Activated T-cell treated with anti-CD3 and anti-CD28 coated beads, Interleukin-2, amount 50 U/mL, for 48 hours (primary cell): ENCODE results near the gene SFXN1.
A peak's percentile ranks its signal among the peaks of the same experiment; 100 is the strongest.
"Not testable (repeated sequence)": the region's sequence is repeated elsewhere in the genome, so short reads cannot be mapped to it uniquely, and the experiment has no call there.

Experiments
- DNase-seq, 2 experiments: peaks; one replicate each; pipeline ENCODE4 v3.0.0-alpha.2; 2020

The SFXN1 gene, protein sequence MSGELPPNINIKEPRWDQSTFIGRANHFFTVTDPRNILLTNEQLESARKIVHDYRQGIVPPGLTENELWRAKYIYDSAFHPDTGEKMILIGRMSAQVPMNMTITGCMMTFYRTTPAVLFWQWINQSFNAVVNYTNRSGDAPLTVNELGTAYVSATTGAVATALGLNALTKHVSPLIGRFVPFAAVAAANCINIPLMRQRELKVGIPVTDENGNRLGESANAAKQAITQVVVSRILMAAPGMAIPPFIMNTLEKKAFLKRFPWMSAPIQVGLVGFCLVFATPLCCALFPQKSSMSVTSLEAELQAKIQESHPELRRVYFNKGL

DNA sequence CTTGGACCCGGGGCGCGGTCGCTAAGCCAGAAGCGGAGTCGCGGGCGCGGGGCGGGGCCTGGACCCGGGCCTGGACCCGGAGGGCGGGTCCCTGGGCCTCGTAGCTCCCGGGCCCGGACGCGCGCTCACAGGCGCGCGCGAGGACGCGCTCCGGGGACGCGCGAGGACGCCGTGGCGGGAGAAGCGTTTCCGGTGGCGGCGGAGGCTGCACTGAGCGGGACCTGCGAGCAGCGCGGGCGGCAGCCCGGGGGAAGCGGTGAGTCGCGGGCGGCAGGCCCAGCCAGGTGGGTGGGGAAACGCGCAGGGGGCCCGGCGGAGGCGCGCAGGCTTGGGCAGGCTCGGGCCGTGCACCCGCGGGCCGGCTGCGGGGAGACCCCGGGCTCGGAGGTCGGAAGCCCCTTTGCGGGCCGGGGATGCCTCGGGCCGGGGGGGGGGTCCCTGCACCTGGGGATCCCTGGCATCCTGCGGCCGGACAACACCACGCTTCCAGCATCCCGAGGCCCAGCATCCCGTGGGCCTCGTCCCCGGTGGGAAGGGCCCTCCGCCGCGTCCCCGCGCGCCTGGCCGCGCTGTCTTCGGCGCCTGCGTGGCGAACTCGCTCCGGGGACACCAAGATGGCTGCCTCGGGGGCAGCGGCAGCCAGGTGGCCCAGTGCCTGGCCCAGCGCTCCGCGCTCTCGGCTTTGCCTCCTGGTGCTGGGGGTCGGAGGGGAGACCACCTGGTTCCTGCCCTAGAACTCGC lies at the start of gene SFXN1:
Gene SFXN1, plus strand, starts transcription at position 177 of the 741 bp plus-strand sequence. CDS start 13,544 bp downstream, outside the sequence.
- peak; percentile 90 to 93 for DNase-seq

DNA sequence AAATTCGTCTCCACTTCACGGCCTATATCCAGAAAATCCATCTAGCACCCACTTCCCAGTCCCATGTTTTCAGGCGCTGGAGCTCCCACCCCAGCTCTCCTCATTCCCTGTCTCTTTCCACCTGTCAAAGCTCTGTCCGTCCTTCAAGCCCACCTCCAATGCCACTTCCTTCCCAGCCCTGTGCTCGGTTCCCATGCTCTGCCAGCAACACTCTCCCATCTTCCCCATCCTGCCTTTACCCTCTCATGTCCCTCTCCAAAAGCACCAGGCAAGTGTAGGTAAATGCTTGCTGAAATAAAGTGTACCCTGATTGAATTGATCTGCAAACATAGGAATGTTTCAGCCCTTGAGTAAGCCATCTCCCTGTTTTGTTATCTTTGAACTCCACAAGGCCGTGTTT lies 43.6 kb upstream of the SFXN1 start:
- DNase-seq, result no peak

DNA sequence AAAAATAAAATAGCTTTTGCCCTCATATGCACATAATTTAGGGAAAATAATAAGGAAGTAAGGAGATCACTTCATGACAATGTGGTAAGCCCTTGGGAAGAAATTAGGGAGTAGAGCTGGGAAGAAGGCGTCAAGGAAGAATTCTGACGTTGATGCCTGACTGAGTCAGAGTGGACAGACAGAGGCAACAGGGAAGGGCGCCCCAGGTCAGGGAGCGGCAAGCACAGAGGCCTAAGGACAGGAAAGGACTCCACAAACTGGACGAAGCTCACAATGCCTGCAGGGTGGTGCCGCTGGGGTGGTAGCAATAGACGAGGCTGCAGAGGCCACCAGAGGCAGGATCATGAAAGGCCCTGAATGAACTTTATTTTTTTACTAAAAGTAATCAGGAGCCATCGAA lies 42.0 kb upstream of the SFXN1 start:
- DNase-seq, result no peak

DNA sequence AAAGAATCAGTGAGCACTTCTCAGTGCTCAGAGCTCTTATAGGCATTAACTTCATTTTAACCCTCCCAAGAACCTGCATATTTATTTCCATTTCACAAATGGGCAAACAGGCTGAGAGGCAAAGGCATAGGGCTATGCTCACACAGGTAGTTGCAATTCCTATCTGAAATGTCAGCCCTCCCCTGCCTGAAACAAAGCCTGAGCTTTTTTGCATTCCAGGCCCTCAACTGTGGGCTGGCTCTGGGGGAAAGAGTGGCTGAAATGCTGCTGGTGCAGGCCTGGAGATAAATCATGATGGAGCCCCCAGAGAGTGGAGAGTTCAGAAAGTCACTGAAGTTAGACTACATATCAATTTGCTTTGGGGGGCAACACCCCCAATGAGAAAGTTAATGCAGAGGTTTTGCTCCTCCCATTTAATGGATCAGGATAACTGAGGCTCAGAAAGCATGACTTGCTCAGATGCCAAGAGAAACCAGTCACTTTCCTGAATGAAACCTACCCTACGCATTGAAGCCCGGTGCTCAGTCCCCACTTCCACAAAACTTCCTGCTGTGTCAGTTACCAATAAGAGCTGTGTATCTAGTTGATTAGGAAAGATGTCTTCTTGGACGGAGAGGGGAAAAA lies 40.0 kb upstream of the SFXN1 start:
- no peak for DNase-seq

DNA sequence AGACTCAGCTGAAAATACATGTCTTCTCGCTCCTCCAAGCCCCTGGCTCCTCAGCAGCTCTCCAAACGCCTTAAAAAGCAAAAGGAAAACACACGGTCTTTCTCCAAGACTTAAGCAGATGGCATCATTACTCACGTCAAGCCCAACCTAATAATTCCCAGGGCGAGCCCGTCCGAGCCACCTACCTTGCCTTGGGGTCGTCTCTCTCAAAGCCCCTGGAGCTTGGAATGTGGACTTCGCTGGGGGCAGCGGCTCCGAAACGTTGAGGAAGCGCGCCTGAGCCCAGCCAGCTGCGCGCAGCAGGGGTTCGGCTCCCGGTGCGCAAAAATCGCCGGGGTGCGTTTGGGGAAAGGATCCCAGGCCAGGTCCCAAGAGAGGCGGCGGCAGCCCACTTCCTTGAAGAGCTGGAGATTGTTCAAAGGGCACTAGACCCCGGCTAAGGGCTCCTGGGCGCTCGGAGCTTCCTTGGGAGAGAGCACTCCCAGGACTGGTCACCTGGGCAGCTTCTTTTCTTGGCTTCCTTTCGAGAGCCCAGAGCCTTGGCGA lies 34.8 kb upstream of the SFXN1 start:
- peak in 1 of 2 experiments; percentile 23 for DNase-seq

DNA sequence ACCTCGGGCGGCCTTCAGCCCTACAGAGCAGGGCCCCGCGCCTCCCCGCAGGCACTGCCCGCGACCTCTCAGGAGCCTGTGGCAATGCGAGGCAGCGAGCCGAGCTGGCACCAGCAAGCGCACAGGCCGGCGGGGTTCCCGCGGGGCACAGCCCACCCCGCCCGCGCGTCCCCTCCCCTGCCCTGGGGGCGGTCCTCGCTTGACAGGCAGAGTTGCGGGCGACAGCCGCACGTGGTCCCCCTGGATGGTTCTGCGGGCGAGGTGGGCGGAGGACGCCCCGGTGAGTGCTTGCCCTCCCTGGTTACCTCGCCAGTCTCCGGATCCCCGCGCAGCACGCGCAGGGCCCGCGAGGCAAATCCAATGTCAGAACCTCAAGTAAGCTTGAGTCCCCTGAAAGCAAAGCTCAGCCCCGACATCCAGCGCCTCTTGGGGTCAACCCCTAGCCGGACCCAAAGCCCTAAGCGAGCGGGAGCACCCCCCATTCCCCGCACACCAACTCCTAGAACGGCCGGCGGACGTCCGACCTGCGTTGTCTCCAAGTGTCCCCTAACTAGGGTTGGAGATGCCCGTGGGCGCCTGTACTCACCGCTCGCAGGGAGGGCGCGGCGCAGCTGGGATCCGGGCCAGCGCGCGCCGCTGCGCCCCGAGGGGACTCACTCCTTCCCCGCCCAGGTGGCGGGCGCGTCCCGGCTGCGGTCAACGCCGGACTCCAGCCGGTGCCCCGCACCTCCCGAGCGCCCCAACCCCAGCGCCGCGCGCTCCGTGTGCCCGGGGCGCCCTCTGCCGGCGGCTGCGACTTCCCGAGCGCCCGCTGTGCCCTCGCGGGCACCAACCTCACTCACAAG lies 34.1 kb upstream of the SFXN1 start, which contains the start of gene DRD1:
Gene DRD1, minus strand, starts transcription at position 123 of the 845 bp plus-strand sequence. CDS start 1,083 bp downstream, outside the sequence.
- DNase-seq, result peak; percentile 76 to 78

DNA sequence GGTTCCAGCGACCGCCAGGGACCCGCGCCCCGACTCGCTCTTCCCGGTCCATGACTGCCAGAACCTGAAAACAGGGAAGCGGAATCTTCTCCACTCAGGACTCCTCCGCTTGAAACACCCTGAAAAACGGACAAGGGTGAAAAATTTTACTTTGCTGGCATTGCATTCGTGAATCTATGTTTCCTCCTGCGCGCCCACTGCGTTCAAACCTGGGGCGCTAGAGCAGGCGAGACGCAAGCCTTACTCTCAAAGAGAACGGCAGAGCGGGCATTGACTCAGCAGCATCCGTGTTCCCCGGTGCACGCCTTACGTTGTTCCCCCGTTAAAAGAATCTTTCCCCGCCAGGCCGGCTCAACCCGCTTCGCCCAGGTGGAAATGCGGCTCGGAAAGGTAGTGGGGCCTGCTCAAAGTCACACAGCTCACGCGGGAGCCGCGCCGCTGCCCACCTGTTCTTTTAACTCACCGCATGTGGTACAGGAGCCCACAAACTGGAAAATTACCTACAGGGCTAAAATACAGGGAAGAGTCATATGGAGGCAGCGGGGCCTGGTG lies 33.4 kb upstream of the SFXN1 start:
- DNase-seq, result no peak

DNA sequence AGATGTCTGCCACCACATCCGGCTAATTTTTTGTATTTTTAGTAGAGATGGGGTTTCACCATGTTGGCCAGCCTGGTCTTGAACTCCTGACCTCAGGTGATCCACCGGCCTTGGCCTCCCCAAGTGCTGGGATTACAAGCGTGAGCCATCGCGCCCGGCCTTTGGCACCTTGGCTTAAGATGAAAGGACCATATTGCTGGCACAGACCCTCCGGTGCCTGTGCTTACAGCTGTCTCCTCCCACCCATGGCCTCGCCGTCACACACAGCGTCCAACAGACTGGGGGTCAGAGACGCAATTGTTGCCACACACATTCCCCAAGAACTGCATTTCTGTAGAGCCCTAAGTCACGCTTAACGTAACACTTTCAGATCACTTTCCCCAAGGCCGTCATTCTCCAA lies 32.0 kb upstream of the SFXN1 start:
- DNase-seq, result not testable (repeated sequence)

DNA sequence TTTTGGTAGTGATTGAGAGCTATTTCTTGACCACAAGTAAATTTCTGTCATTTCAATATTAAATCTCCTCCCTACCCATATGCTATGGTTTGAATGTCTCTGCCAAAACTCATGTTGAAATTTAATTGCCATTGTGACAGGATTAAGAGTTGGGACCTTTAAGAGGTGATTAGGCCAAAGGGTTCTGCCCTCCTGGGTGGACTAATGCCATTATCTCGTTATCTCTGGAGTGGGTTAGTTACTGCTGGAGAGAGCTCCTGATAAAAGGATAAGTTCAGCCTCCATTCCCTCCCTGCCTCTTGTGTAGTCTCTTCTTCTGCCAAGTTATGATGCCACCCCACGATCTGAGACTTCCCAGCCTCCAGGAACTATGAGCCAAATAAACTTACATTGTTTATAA lies 30.8 kb upstream of the SFXN1 start:
- DNase-seq, result no peak

DNA sequence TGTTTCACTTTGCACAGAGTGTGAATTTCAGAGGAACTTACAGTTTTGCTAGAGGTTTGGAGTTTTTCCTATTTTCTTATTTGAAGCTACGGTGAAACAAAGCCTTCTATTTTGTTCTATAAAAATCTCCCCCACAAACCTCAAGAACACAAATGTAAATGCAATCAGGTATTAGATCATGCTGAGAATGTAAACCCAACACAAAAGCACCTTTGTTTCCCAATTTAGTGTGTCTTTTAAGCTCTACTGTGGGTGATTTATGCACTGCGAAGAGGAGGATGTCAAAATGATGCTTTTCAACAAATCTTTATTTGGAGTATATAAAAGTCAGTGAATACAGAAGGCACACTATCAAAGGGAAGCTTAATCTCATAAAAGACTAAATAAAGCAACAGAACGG lies 30.1 kb upstream of the SFXN1 start:
- DNase-seq, result no peak

DNA sequence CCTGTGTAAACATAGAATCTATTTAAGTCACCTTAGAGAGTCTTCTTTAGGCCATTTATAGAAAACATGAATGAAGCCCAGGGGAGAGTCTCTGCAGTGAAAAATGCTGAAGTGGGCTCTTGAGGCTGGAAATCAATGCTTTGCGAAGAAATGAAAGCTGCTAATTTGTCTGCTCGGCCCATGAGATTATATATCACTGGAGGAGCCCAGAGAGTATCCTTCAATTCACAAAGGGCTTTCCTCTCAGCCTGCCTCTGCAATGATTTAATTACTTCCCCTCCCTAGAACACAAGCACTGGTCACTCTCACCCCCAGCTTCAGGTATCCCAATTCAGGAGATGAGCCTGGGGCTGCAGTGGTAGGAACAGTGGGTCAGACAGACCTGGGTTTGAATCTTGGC lies 26.2 kb upstream of the SFXN1 start:
- no peak for DNase-seq

DNA sequence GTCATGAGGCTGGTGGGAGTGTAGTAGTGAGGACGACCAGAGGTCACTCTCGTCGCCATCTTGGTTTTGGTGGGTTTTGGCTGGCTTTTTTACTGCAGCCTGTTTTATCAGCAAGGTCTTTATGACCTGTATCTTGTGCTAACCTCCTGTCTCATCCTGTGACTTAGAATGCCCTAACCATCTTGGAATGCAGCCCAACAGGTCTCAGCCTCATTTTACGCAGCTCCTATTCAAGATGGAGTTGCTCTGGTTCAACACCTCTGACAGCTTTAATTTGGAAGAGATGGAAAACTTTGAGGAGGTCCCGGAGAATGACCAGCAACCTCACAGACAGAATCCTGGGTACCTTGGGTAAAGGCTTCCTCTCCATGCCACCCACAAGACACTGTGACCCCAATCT lies 24.0 kb upstream of the SFXN1 start:
- DNase-seq, result not testable (repeated sequence)

DNA sequence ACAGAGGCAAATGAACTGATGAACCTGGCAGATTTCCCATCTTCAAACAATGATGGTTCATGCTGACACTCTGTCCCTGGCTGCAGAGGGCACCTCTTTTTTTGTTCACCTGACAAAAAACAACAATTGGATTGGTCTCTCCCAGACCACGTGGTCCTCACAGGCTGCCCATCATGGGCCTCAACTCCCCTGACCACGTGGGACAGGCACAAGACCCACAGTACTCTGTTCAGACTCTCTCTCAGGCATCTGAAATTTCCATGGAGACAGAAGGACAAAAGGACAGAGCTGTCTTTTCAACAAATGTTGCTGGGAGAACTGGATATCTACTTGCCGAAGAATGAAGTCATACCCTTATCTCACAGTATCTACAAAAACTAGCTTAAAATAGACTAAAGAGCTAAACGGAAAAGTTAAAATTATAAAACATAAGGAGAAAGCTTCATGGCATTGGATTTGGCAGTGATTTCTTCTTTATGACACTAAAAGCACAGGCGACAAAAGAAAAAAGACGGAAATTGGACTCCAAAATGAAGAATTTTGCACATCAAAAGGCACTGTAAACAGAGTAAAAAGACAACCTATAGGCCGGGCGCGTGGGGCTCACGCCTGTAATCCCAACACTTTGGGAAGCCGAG lies 22.1 kb upstream of the SFXN1 start:
- DNase-seq, result no peak

DNA sequence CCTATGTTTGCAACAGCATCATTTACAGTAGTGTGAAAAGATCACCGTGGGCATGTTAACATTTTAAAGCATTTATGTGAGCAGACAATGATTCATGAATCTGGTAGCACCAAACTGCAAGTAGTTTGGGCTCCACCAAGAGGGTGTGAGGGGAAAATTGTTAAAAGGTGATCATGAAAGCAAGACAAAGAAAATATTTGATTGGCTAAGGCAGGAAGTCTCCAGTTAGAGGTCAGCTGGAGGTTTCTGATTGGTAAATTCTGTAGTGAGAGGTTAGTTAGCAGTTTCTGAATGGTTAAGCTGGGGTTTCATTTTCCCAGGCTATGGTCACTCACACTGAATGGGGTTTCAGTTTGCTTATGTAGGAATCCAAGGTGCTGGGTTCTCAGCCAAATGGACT lies 20.9 kb upstream of the SFXN1 start:
- no peak for DNase-seq

DNA sequence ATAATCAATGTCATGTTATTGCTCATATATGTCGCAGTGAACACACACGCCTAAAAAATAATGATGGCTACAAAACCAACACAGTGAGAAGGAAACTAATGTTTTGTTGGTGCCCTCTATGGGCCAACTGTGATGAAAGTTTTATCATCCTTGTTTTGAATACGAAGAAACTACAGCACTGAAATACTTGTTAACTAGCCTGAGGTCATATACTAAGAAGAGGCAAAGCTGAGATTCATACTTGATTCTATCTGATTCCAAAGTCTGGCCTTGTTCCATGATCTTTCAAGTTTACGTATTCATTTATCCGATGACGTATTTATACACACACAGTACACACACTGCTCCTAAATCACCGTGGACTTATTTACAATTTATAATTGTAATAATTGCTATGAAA lies 18.2 kb upstream of the SFXN1 start:
- no peak for DNase-seq

DNA sequence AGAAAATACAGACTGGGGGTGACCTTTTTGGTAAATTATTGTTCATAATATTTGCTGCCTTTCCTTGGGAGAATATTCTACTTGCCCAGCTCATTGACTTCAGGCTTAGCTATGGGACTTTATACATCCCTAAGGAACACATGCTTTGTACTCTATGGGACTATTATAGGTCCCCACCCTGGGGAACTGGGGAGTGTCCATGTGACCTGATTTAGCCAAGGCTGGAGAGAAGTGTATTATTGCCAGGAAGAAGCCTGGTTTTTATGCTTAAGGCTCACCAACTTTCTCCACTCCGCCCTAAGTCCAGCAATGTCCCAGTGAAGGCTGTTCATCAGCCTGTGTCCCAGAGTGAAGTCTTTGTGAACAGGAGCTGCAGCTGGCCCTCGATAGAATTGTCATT lies 17.8 kb upstream of the SFXN1 start:
- no peak for DNase-seq

DNA sequence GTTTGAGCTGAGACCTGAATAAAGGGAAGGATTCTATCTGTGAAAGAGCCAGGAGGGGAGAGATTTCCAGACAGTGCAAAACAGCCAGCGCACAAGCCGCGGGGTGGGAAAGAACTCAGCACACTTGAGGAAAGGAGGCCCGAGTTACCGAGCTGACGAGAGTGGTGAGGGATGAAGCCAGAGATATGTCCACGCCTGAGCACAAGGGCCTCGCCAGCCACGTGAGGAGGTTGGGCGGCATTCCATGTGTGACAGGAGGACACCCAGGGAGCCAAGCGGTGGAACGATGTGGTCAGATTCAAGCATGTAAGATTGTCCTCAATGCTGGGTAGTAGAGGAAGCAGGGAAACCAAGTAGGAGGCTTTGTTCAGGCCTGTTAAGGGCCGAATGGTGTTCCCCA lies 17.0 kb upstream of the SFXN1 start:
- no peak for DNase-seq

DNA sequence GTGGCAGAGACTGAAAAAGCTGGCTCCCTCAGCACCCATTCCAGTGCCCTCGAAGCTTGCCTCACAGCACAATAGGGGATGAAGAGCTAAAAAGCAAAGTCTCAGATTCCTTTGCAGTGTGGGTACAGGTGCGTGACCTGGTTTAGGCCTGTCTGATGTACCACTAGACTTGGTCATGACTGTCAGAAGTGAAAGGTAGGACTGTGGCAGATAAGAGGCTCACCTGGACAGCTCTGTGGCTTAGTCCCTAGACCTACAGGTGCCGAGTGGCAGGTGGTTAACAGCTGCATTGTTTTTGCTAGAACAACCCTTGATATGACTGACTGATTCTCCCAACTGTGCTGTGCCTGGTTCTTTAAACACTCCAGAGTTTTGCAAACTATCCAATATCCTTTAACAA lies 14.7 kb upstream of the SFXN1 start:
- no peak for DNase-seq

DNA sequence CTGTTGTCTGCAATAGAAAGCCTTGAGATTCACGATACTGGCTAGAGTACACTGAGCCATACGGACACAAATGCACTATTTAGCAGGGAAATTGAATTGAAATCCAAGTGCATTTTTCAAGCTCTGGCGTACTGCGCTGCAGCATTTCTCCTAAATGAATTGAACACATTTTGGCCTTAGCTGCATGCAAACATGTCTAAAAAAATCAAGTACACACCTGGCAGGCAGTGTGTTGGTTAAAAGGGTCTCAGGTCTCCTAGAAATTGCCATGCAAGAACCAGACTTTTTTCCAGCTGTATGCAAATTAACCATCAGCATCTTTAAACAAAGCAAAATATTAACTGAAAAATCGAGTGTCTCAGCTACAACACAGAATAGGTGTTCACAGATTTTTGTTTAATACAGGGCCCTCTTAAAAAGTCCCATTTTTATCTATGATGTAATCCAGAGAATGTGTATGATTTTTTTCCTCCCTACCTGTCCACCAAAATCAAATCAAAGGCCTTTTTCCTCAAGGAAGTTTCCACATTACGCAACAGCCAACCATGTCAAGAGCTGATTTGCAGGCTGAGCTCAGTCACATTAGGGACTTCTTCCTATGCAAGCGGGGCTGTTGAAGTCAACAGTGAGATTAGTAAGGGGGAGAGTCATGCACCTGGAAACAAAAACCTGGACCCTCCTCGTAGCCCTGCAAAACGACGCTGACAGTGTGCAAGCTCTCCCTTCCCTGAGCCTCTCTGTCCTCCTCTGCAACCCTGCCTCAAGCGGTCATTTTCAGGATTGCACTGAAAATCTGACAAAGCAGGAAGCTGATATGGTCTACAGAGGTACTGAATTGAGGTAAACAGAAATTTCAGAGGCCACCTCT lies 14.1 kb upstream of the SFXN1 start:
- DNase-seq, result peak; percentile 82 to 83

DNA sequence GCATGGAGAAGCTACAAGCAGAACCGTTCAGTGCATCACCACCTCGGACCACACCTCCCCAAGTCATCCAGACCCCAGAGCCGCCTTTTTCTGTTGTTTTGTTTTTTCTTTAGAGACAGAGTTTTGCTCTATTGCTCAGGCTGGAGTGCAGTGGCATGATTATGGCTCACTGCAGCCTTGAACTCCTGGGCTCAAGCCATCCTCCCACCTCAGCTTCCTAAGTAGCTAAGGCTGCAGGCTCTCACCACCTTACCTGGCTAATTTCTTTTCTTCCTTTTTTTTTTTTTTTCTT lies 13.5 kb upstream of the SFXN1 start:
- no peak for DNase-seq

DNA sequence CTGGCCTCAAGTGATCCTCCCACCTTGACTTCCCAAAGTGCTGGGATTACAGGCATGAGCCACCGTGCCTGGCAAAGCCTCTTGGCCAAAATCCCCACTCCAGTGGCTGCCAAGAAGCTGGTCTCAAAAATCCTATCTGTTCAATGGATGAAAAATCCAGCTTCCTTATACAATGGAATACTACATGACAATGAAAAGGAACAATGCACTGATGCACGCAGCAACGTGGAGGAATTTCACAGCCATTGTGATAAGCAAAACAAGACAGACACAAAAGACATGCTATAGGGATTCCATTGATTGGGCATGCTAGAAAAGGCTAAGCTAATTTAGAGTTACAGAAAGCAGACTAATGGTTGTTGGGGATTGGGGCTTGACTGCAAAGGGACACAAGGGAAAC lies 13.1 kb upstream of the SFXN1 start:
- no peak for DNase-seq
